ENCODE data around the gene SLC29A3. TPM values are rescaled to one million over a fixed set of nuclear protein-coding genes. Genes with fewer than 3 reads are reported as not detected.
A peak's percentile ranks its signal among the peaks of the same experiment; 100 is the strongest.

The SLC29A3 gene
- total RNA-seq, 2 donors from 2014 or later, result 3.2 to 3.3 TPM

GRCh38 chr10:71395621-71396020 lies 76.6 kb downstream of the SLC29A3 start:
- peak overlapping the region; percentile 89 for H3K4me3 Mint-ChIP-seq
- DNase-seq (no peak), ATAC-seq (no peak)
- no peaks in the 10 kb centered on the region for H3K9me3 ChIP-seq (ENCODE audit: control insufficient read depth, low read length, poor library complexity, severe bottlenecking)
- H3K36me3 Mint-ChIP-seq (ENCODE audit: low read depth), result peaks cover 13% of the 10 kb centered on the region
- H3K27me3 Mint-ChIP-seq, result peaks cover 86% of the 10 kb centered on the region
- H3K27ac Mint-ChIP-seq, result no peak overlapping the region
- H3K4me1 Mint-ChIP-seq, result peaks cover 11% of the 10 kb centered on the region

GRCh38 chr10:71396084-71396710 lies 77.1 kb downstream of the SLC29A3 start:
- Mint-ChIP-seq H3K4me3 (peak overlapping the region; percentile 89), H3K36me3 (ENCODE audit: low read depth) (peaks cover 13% of the 10 kb centered on the region), H3K4me1 (peaks cover 11% of the 10 kb centered on the region), H3K27me3 (peaks cover 82% of the 10 kb centered on the region), H3K27ac (no peak overlapping the region)
- no peak for DNase-seq
- H3K9me3 ChIP-seq (ENCODE audit: control insufficient read depth, low read length, poor library complexity, severe bottlenecking), result no peaks in the 10 kb centered on the region
- peak; percentile 67 for ATAC-seq

- peaks cover 6% of the 10 kb centered on the region for H3K4me1 Mint-ChIP-seq
- ATAC-seq (peak; percentile 44), DNase-seq (no peak)
- peak within 1 kb of the TSS; percentile 89 for H3K4me3 Mint-ChIP-seq
- H3K36me3 Mint-ChIP-seq (ENCODE audit: low read depth), result peaks cover 13% of the 10 kb centered on the region
- no peak within 1 kb of the TSS for H3K27ac Mint-ChIP-seq
- no peaks in the 10 kb centered on the region for H3K9me3 ChIP-seq (ENCODE audit: control insufficient read depth, low read length, poor library complexity, severe bottlenecking)
- peaks cover 82% of the 10 kb centered on the region for H3K27me3 Mint-ChIP-seq
Observed at GRCh38 chr10:71396711-71397295, 77.7 kb downstream of the SLC29A3 start, which contains the start of gene CDH23. TSS of gene CDH23 (plus strand) at chr10:71396920. CDS start at chr10:71439832, 42,912 bp downstream.

GRCh38 chr10:71397296-71398212 lies 78.5 kb downstream of the SLC29A3 start:
- Mint-ChIP-seq H3K4me1 (peaks cover 6% of the 10 kb centered on the region), H3K4me3 (peak overlapping the region; percentile 68), H3K27ac (no peak overlapping the region), H3K27me3 (peaks cover 76% of the 10 kb centered on the region), H3K36me3 (ENCODE audit: low read depth) (peaks cover 13% of the 10 kb centered on the region)
- no peak for DNase-seq
- no peak for ATAC-seq
- no peaks in the 10 kb centered on the region for H3K9me3 ChIP-seq (ENCODE audit: control insufficient read depth, low read length, poor library complexity, severe bottlenecking)

GRCh38 chr10:71398976-71399375 lies 79.9 kb downstream of the SLC29A3 start:
- H3K27me3 Mint-ChIP-seq, result peaks cover 61% of the 10 kb centered on the region
- no peaks in the 10 kb centered on the region for H3K9me3 ChIP-seq (ENCODE audit: control insufficient read depth, low read length, poor library complexity, severe bottlenecking)
- H3K4me1 Mint-ChIP-seq, result peaks cover 9% of the 10 kb centered on the region
- ATAC-seq, result no peak
- H3K27ac Mint-ChIP-seq, result no peak overlapping the region
- DNase-seq, result no peak
- peaks cover 13% of the 10 kb centered on the region for H3K36me3 Mint-ChIP-seq (ENCODE audit: low read depth)
- no peak overlapping the region for H3K4me3 Mint-ChIP-seq

GRCh38 chr10:71399946-71400345 lies 80.9 kb downstream of the SLC29A3 start:
- DNase-seq (no peak), ATAC-seq (no peak)
- Mint-ChIP-seq H3K27me3 (peaks cover 60% of the 10 kb centered on the region), H3K36me3 (ENCODE audit: low read depth) (peaks cover 9% of the 10 kb centered on the region), H3K4me1 (peaks cover 11% of the 10 kb centered on the region), H3K4me3 (no peak overlapping the region), H3K27ac (no peak overlapping the region)
- no peaks in the 10 kb centered on the region for H3K9me3 ChIP-seq (ENCODE audit: control insufficient read depth, low read length, poor library complexity, severe bottlenecking)

- no peaks in the 10 kb centered on the region for H3K9me3 ChIP-seq (ENCODE audit: control insufficient read depth, low read length, poor library complexity, severe bottlenecking)
- H3K4me1 Mint-ChIP-seq, result peaks cover 8% of the 10 kb centered on the region
- no peak for ATAC-seq
- peaks cover 3% of the 10 kb centered on the region for H3K36me3 Mint-ChIP-seq (ENCODE audit: low read depth)
- H3K27ac Mint-ChIP-seq, result no peak overlapping the region
- no peak overlapping the region for H3K4me3 Mint-ChIP-seq
- peaks cover 49% of the 10 kb centered on the region for H3K27me3 Mint-ChIP-seq
- no peak for DNase-seq
Observed at GRCh38 chr10:71401056-71401455, 82.0 kb downstream of the SLC29A3 start.

- ATAC-seq (no peak), DNase-seq (no peak)
- Mint-ChIP-seq H3K27me3 (peaks cover 51% of the 10 kb centered on the region), H3K4me3 (no peak overlapping the region), H3K27ac (no peak overlapping the region), H3K4me1 (peaks cover 8% of the 10 kb centered on the region), H3K36me3 (ENCODE audit: low read depth) (peaks cover 2% of the 10 kb centered on the region)
- H3K9me3 ChIP-seq (ENCODE audit: control insufficient read depth, low read length, poor library complexity, severe bottlenecking), result no peaks in the 10 kb centered on the region
Observed at GRCh38 chr10:71402005-71402404, 82.9 kb downstream of the SLC29A3 start.

- ATAC-seq, result no peak
- Mint-ChIP-seq H3K36me3 (ENCODE audit: low read depth) (peaks cover 2% of the 10 kb centered on the region), H3K4me1 (peaks cover 5% of the 10 kb centered on the region), H3K4me3 (no peak overlapping the region), H3K27ac (no peak overlapping the region), H3K27me3 (peaks cover 39% of the 10 kb centered on the region)
- H3K9me3 ChIP-seq (ENCODE audit: control insufficient read depth, low read length, poor library complexity, severe bottlenecking), result no peaks in the 10 kb centered on the region
- DNase-seq, result no peak
Observed at GRCh38 chr10:71404503-71405295, 85.6 kb downstream of the SLC29A3 start.

GRCh38 chr10:71406878-71407277 lies 87.8 kb downstream of the SLC29A3 start:
- Mint-ChIP-seq H3K4me3 (no peak overlapping the region), H3K27me3 (peaks cover 23% of the 10 kb centered on the region), H3K36me3 (ENCODE audit: low read depth) (peaks cover 2% of the 10 kb centered on the region), H3K27ac (no peak overlapping the region), H3K4me1 (peaks cover 5% of the 10 kb centered on the region)
- peaks cover 5% of the 10 kb centered on the region for H3K9me3 ChIP-seq (ENCODE audit: control insufficient read depth, low read length, poor library complexity, severe bottlenecking)
- ATAC-seq (no peak), DNase-seq (no peak)

- peaks cover 2% of the 10 kb centered on the region for H3K4me1 Mint-ChIP-seq
- H3K4me3 Mint-ChIP-seq, result no peak overlapping the region
- peaks cover 5% of the 10 kb centered on the region for H3K9me3 ChIP-seq (ENCODE audit: control insufficient read depth, low read length, poor library complexity, severe bottlenecking)
- H3K27me3 Mint-ChIP-seq, result peaks cover 23% of the 10 kb centered on the region
- ATAC-seq (no peak), DNase-seq (no peak)
- H3K36me3 Mint-ChIP-seq (ENCODE audit: low read depth), result peaks cover 2% of the 10 kb centered on the region
- H3K27ac Mint-ChIP-seq, result no peak overlapping the region
Observed at GRCh38 chr10:71408436-71409225, 89.6 kb downstream of the SLC29A3 start.

- Mint-ChIP-seq H3K4me1 (no peaks in the 10 kb centered on the region), H3K4me3 (no peak overlapping the region), H3K27ac (no peak overlapping the region), H3K36me3 (ENCODE audit: low read depth) (peaks cover 2% of the 10 kb centered on the region), H3K27me3 (peaks cover 17% of the 10 kb centered on the region)
- ATAC-seq (no peak), DNase-seq (no peak)
- peaks cover 5% of the 10 kb centered on the region for H3K9me3 ChIP-seq (ENCODE audit: control insufficient read depth, low read length, poor library complexity, severe bottlenecking)
Observed at GRCh38 chr10:71409516-71410104, 90.6 kb downstream of the SLC29A3 start.
